GM23338 (cell line): Measurements from ENCODE around the gene PRMT5. TPM values are rescaled to one million over a fixed set of nuclear protein-coding genes. Genes with fewer than 3 reads are reported as not detected.

Experiments
- ATAC-seq: fragments of 200-7000 bp; cut with Tn5 transposase; 3 replicates; pipeline ENCODE4 v1.9.1; 2020
- DNase-seq: peaks from one replicate; pipeline ENCODE4 v3.0.0-alpha.2; 2015; ENCODE audit warnings: low spot score
- H2AFZ ChIP-seq: fragments of 200-600 bp; sonication (generic); 2 replicates; pipeline ENCODE4 v1.8.0; 2016; ENCODE audit warnings: antibody characterized with exemption, mild to moderate bottlenecking, moderate library complexity
- H3F3A ChIP-seq: fragments of 200-600 bp; sonication (generic); replicated peaks from 2 replicates; pipeline ENCODE4 v1.8.0; 2017; ENCODE audit warnings: antibody characterized with exemption, mixed run types, low read depth
- H3K27ac ChIP-seq: fragments of 200-600 bp; sonication (generic); 2 replicates; pipeline ENCODE4 v1.6.1; 2016; ENCODE audit warnings: low read depth
- H3K27me3 ChIP-seq: fragments of 200-600 bp; sonication (generic); 2 replicates; pipeline ENCODE4 v1.8.0; 2016; ENCODE audit warnings: mild to moderate bottlenecking, mixed run types, moderate library complexity; ENCODE audit not compliant: insufficient read depth
- H3K36me3 ChIP-seq: fragments of 200-600 bp; sonication (generic); 2 replicates; pipeline ENCODE4 v1.8.0; 2016; ENCODE audit warnings: mild to moderate bottlenecking; ENCODE audit not compliant: insufficient read depth
- H3K4me1 ChIP-seq: fragments of 200-600 bp; sonication (generic); 2 replicates; pipeline ENCODE4 v1.8.0; 2016; ENCODE audit warnings: mild to moderate bottlenecking, moderate library complexity; ENCODE audit not compliant: insufficient read depth
- H3K4me2 ChIP-seq: fragments of 200-600 bp; sonication (generic); 2 replicates; pipeline ENCODE4 v1.7.1; 2017; ENCODE audit warnings: mixed run types
- H3K4me3 ChIP-seq: fragments of 200-600 bp; sonication (generic); 2 replicates; pipeline ENCODE4 v1.6.1; 2016; ENCODE audit warnings: mixed run types
- H3K79me2 ChIP-seq: fragments of 200-600 bp; sonication (generic); replicated peaks from 2 replicates; pipeline ENCODE4 v1.8.0; 2017; ENCODE audit warnings: mild to moderate bottlenecking; ENCODE audit not compliant: insufficient read depth
- H3K9me2 ChIP-seq: fragments of 200-600 bp; sonication (generic); 2 replicates; pipeline ENCODE4 v1.8.0; 2017; ENCODE audit not compliant: insufficient read depth
- H4K20me1 ChIP-seq: fragments of 200-600 bp; sonication (generic); replicated peaks from 2 replicates; pipeline ENCODE4 v1.8.0; 2017; ENCODE audit warnings: mild to moderate bottlenecking; ENCODE audit not compliant: insufficient read depth
- H3K27ac Mint-ChIP-seq: 2 replicates; pipeline ENCODE4 v1.8.0; 2020; ENCODE audit warnings: inconsistent platforms, mild to moderate bottlenecking, moderate library complexity, mixed read lengths
- H3K27me3 Mint-ChIP-seq: 3 replicates; pipeline ENCODE4 v1.8.0; 2022; ENCODE audit warnings: low read depth, mild to moderate bottlenecking, moderate library complexity, mixed read lengths, inconsistent platforms; ENCODE audit not compliant: insufficient read depth, poor library complexity
- H3K36me3 Mint-ChIP-seq: 3 replicates; pipeline ENCODE4 v1.8.0; 2021; ENCODE audit warnings: low read depth, mild to moderate bottlenecking, inconsistent platforms, moderate library complexity, mixed read lengths
- H3K4me1 Mint-ChIP-seq: 3 replicates; pipeline ENCODE4 v1.8.0; 2020; ENCODE audit warnings: mild to moderate bottlenecking, inconsistent platforms, mixed read lengths
- H3K4me3 Mint-ChIP-seq: 3 replicates; pipeline ENCODE4 v1.8.0; 2021; ENCODE audit warnings: moderate library complexity, mild to moderate bottlenecking, inconsistent platforms, mixed read lengths
- H3K9me3 Mint-ChIP-seq: 3 replicates; pipeline ENCODE4 v1.8.0; 2020; ENCODE audit warnings: moderate library complexity, mild to moderate bottlenecking, inconsistent platforms, mixed read lengths
- CREB1 ChIP-seq: fragments of 250-450 bp; sonication (Bioruptor Pico); IDR thresholded peaks from 2 replicates; pipeline ENCODE4 v1.5.0; 2020; ENCODE audit warnings: low read depth, mild to moderate bottlenecking, moderate library complexity
- EZH2 ChIP-seq: fragments of 200-600 bp; sonication (generic); IDR thresholded peaks from one replicate; pipeline ENCODE4 v1.8.0; 2017; ENCODE audit warnings: antibody characterized with exemption, mild to moderate bottlenecking, low read depth; ENCODE audit not compliant: unreplicated experiment
- EZH2phosphoT487 ChIP-seq: fragments of 200-600 bp; sonication (generic); IDR thresholded peaks from one replicate; pipeline ENCODE4 v1.8.1; 2018; ENCODE audit warnings: antibody characterized with exemption; ENCODE audit not compliant: unreplicated experiment
- ZNF114 ChIP-seq: fragments of 250-450 bp; sonication (Bioruptor Pico); IDR thresholded peaks from 2 replicates; pipeline ENCODE4 v1.5.0; 2020; ENCODE audit warnings: mild to moderate bottlenecking, moderate library complexity
- ZNF331 ChIP-seq: fragments of 250-450 bp; sonication (Bioruptor Pico); IDR thresholded peaks from 2 replicates; pipeline ENCODE4 v1.5.0; 2020; ENCODE audit warnings: low read depth, mild to moderate bottlenecking, moderate library complexity
- polyA plus RNA-seq: library from polyadenylated mRNA; unstranded; fragments of >200 nt; fragmentation: Nextera tagmentation; extraction: Ambion mirVana; gene quantifications from 2 replicates; pipeline ENCODE4 v1.2.1, GENCODE V29; 2016
- total RNA-seq: library from RNA; depleted of rRNA; stranded (reverse); fragments of >200 nt; shearing (Covaris generic); gene quantifications from 2 replicates; pipeline ENCODE4 v1.2.3, GENCODE V29; 2014
- TF ChIP-seq, protein P1 (sequence below): IDR thresholded peaks from 2 replicates; pipeline ENCODE4 v1.6.1; 2016; ENCODE audit warnings: antibody characterized with exemption
- TF ChIP-seq, protein P2 (sequence below): IDR thresholded peaks from one replicate; pipeline ENCODE4 v1.6.1; 2018; ENCODE audit warnings: antibody characterized with exemption; ENCODE audit not compliant: unreplicated experiment
- TF ChIP-seq, protein P3 (sequence below): fragments of 250-450 bp; sonication (Bioruptor Pico); IDR thresholded peaks from 2 replicates; pipeline ENCODE4 v1.5.0; 2020; ENCODE audit warnings: mild to moderate bottlenecking, moderate library complexity

The PRMT5 gene
- total and polyA plus RNA-seq, 2 experiments from 2014 or later, result 68.8 to 124 TPM

DNA sequence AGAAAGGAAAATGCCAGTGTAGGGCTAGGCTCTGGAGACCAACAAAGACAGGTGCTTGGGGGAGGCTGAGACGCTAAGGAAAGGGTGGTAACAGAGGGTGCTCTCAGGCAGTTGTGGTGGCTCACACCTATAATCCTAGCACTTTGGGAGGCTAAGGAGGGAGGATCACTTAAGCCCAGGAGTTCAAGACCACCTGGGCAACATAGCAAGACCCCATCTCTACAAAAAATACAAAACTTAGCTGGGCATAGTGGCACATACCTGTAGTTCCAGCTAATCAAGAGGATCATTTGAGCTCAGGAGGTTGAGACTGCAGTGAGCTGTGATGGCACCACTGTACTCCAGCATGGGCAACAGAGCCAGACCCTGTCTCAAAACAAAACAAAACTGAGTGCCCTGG lies 33.8 kb downstream of the PRMT5 start:
- Mint-ChIP-seq H3K4me3 (no peak overlapping the region), H3K36me3 (peaks cover 3% of the 10 kb centered on the region; the same call in 1 of the 3 replicates), H3K27me3 (peaks cover 26% of the 10 kb centered on the region), H3K9me3 (no peaks in the 10 kb centered on the region), H3K4me1 (peaks cover 10% of the 10 kb centered on the region), H3K27ac (no peak overlapping the region)
- ATAC-seq, result no peak
- Histone ChIP-seq H3K36me3 (no peaks in the 10 kb centered on the region), H3K4me1 (peaks cover 14% of the 10 kb centered on the region), H3F3A (peaks cover 7% of the 10 kb centered on the region), H3K27ac (no peak overlapping the region), H3K9me2 (no peaks in the 10 kb centered on the region), H4K20me1 (no peaks in the 10 kb centered on the region; the same call in none of the 2 replicates), H3K4me3 (no peak overlapping the region), H3K27me3 (peaks cover 41% of the 10 kb centered on the region), H2AFZ (no peak overlapping the region), H3K4me2 (no peak overlapping the region), H3K79me2 (no peaks in the 10 kb centered on the region)
- TF ChIP-seq EZH2, result no peak
- no peak for TF ChIP-seq EZH2phosphoT487
- no peak for TF ChIP-seq ZNF331 (CRISPR knock-in tag)
- TF ChIP-seq, protein P1, sequence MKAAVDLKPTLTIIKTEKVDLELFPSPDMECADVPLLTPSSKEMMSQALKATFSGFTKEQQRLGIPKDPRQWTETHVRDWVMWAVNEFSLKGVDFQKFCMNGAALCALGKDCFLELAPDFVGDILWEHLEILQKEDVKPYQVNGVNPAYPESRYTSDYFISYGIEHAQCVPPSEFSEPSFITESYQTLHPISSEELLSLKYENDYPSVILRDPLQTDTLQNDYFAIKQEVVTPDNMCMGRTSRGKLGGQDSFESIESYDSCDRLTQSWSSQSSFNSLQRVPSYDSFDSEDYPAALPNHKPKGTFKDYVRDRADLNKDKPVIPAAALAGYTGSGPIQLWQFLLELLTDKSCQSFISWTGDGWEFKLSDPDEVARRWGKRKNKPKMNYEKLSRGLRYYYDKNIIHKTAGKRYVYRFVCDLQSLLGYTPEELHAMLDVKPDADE, result no peak
- no peak for TF ChIP-seq ZNF114 (CRISPR knock-in tag)
- TF ChIP-seq, protein P2, sequence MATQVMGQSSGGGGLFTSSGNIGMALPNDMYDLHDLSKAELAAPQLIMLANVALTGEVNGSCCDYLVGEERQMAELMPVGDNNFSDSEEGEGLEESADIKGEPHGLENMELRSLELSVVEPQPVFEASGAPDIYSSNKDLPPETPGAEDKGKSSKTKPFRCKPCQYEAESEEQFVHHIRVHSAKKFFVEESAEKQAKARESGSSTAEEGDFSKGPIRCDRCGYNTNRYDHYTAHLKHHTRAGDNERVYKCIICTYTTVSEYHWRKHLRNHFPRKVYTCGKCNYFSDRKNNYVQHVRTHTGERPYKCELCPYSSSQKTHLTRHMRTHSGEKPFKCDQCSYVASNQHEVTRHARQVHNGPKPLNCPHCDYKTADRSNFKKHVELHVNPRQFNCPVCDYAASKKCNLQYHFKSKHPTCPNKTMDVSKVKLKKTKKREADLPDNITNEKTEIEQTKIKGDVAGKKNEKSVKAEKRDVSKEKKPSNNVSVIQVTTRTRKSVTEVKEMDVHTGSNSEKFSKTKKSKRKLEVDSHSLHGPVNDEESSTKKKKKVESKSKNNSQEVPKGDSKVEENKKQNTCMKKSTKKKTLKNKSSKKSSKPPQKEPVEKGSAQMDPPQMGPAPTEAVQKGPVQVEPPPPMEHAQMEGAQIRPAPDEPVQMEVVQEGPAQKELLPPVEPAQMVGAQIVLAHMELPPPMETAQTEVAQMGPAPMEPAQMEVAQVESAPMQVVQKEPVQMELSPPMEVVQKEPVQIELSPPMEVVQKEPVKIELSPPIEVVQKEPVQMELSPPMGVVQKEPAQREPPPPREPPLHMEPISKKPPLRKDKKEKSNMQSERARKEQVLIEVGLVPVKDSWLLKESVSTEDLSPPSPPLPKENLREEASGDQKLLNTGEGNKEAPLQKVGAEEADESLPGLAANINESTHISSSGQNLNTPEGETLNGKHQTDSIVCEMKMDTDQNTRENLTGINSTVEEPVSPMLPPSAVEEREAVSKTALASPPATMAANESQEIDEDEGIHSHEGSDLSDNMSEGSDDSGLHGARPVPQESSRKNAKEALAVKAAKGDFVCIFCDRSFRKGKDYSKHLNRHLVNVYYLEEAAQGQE, result no peak
- no peak for TF ChIP-seq CREB1 (CRISPR knock-in tag)
- no peak for DNase-seq

DNA sequence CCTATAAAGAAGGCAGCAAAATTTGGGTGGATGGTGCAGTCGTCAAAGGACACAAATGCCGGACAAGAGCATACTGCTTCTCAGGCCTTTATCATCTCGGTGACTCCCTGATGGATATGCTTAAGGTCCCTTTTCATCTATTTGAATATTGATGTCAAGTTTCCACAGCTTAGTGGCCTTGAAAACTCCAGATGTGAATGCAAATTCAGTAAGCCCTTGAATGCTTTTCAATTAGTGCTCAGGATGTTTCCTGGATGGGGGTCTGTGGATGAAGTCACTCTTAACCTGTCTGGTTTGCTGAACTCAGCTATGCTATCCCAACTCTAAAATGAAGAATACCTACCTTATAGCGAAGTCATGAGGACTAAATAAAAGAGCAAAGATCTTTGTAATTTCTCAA lies 35.5 kb downstream of the PRMT5 start:
- Histone ChIP-seq H4K20me1 (no peaks in the 10 kb centered on the region; the same call in none of the 2 replicates), H3K27me3 (peaks cover 36% of the 10 kb centered on the region), H3K79me2 (no peaks in the 10 kb centered on the region), H3F3A (peaks cover 4% of the 10 kb centered on the region; the same call in 1 of the 2 replicates), H3K4me3 (no peak overlapping the region), H3K36me3 (no peaks in the 10 kb centered on the region), H3K9me2 (no peaks in the 10 kb centered on the region), H3K4me1 (0 out of 2 replicates have a peak, but pooled peaks cover under 1% of the 10 kb centered on the region), H2AFZ (no peak overlapping the region), H3K27ac (no peak overlapping the region), H3K4me2 (no peak overlapping the region)
- Mint-ChIP-seq H3K27ac (no peak overlapping the region), H3K4me1 (peaks cover 7% of the 10 kb centered on the region; the same call in 2 of the 3 replicates), H3K36me3 (no peaks in the 10 kb centered on the region; the same call in 2 of the 3 replicates), H3K4me3 (no peak overlapping the region), H3K27me3 (peaks cover 24% of the 10 kb centered on the region), H3K9me3 (no peaks in the 10 kb centered on the region)
- ATAC-seq (no peak), DNase-seq (no peak)
- TF ChIP-seq, protein P3, sequence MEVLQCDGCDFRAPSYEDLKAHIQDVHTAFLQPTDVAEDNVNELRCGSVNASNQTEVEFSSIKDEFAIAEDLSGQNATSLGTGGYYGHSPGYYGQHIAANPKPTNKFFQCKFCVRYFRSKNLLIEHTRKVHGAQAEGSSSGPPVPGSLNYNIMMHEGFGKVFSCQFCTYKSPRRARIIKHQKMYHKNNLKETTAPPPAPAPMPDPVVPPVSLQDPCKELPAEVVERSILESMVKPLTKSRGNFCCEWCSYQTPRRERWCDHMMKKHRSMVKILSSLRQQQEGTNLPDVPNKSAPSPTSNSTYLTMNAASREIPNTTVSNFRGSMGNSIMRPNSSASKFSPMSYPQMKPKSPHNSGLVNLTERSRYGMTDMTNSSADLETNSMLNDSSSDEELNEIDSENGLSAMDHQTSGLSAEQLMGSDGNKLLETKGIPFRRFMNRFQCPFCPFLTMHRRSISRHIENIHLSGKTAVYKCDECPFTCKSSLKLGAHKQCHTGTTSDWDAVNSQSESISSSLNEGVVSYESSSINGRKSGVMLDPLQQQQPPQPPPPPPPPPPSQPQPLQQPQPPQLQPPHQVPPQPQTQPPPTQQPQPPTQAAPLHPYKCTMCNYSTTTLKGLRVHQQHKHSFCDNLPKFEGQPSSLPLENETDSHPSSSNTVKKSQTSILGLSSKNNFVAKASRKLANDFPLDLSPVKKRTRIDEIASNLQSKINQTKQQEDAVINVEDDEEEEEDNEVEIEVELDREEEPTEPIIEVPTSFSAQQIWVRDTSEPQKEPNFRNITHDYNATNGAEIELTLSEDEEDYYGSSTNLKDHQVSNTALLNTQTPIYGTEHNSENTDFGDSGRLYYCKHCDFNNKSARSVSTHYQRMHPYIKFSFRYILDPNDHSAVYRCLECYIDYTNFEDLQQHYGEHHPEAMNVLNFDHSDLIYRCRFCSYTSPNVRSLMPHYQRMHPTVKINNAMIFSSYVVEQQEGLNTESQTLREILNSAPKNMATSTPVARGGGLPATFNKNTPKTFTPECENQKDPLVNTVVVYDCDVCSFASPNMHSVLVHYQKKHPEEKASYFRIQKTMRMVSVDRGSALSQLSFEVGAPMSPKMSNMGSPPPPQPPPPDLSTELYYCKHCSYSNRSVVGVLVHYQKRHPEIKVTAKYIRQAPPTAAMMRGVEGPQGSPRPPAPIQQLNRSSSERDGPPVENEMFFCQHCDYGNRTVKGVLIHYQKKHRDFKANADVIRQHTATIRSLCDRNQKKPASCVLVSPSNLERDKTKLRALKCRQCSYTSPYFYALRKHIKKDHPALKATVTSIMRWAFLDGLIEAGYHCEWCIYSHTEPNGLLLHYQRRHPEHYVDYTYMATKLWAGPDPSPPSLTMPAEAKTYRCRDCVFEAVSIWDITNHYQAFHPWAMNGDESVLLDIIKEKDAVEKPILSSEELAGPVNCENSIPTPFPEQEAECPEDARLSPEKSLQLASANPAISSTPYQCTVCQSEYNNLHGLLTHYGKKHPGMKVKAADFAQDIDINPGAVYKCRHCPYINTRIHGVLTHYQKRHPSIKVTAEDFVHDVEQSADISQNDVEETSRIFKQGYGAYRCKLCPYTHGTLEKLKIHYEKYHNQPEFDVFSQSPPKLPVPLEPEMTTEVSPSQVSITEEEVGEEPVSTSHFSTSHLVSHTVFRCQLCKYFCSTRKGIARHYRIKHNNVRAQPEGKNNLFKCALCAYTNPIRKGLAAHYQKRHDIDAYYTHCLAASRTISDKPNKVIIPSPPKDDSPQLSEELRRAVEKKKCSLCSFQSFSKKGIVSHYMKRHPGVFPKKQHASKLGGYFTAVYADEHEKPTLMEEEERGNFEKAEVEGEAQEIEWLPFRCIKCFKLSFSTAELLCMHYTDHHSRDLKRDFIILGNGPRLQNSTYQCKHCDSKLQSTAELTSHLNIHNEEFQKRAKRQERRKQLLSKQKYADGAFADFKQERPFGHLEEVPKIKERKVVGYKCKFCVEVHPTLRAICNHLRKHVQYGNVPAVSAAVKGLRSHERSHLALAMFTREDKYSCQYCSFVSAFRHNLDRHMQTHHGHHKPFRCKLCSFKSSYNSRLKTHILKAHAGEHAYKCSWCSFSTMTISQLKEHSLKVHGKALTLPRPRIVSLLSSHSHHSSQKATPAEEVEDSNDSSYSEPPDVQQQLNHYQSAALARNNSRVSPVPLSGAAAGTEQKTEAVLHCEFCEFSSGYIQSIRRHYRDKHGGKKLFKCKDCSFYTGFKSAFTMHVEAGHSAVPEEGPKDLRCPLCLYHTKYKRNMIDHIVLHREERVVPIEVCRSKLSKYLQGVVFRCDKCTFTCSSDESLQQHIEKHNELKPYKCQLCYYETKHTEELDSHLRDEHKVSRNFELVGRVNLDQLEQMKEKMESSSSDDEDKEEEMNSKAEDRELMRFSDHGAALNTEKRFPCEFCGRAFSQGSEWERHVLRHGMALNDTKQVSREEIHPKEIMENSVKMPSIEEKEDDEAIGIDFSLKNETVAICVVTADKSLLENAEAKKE (CRISPR knock-in tag), result no peak
